Thoracic aorta (tissue), 2 donors: Measurements from ENCODE around the gene UBASH3A. TPM values are rescaled to one million over a fixed set of nuclear protein-coding genes. Genes with fewer than 3 reads are reported as not detected.

Experiments
- ATAC-seq: fragments of 150-250 bp; one replicate; pipeline ENCODE4 v1.8.0; 2017; ENCODE audit warnings: low read depth; ENCODE audit not compliant: insufficient number of reproducible peaks, low FRiP score
- DNase-seq: peaks from one replicate; pipeline ENCODE4 v3.0.0-alpha.2; 2020; ENCODE audit warnings: low spot score
- H3K27ac ChIP-seq, 2 donors: fragments of 200-600 bp; sonication (generic); 1 replicate in 1 of 2; 2 replicates in 1 of 2; pipeline ENCODE4 v1.5.1; 2016; ENCODE audit warnings: mild to moderate bottlenecking in 2 of 2, moderate library complexity in 2 of 2
- H3K27me3 ChIP-seq: fragments of 200-600 bp; sonication (generic); replicated peaks from 2 replicates; pipeline ENCODE4 v1.6.0; 2016; ENCODE audit warnings: mild to moderate bottlenecking; ENCODE audit not compliant: insufficient read depth
- H3K36me3 ChIP-seq: fragments of 200-600 bp; sonication (generic); one replicate; pipeline ENCODE4 v1.5.1; 2016
- H3K4me1 ChIP-seq, 2 donors: fragments of 200-600 bp; sonication (generic); 1 replicate in 1 of 2; 2 replicates in 1 of 2; pipeline versions ENCODE4 v1.5.1 to v1.6.0; 2016; ENCODE audit warnings: low read depth in 2 of 2, mild to moderate bottlenecking in 1 of 2; ENCODE audit not compliant: control insufficient read depth in 1 of 2
- H3K4me3 ChIP-seq: fragments of 200-600 bp; sonication (generic); 2 replicates; pipeline ENCODE4 v1.5.1; 2016; ENCODE audit warnings: mild to moderate bottlenecking
- H3K9me3 ChIP-seq: fragments of 200-600 bp; sonication (generic); 2 replicates; pipeline ENCODE4 v1.5.1; 2016
- total RNA-seq, 2 donors: library from RNA; depleted of rRNA; stranded (reverse); fragments of >200 nt; gene quantifications; one replicate each; pipeline versions ENCODE4 v1.1.0 to v1.2.3, GENCODE V29; 2016
- TF ChIP-seq, protein P1 (sequence below): fragments of 200-600 bp; sonication (generic); IDR thresholded peaks from one replicate; pipeline ENCODE4 v1.5.1; 2019; ENCODE audit warnings: antibody characterized with exemption

Gene UBASH3A
- total RNA-seq, 2 donors from 2014 or later: 1.2 to 1.3 TPM

DNA sequence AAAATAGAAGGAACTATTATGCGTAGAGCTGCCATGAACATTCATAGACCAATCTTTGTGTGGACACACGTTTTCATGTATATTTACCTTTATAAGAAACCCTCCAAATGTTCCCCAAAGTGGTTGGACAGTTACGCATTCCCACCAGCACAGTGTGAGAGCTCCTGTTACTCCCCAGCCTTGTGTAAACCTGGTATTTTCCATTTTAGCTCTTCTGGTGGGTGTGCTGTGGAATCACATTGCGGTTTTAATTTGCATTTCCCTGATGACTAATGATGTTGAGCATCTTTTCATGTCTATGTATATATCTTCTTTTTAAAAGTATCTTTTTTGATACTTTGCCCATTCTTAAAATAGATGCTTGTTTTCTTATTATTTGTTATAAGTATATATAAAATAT, 3.2 kb upstream of the UBASH3A start:
- DNase-seq (no peak), ATAC-seq (no peak)
- H3K4me1 ChIP-seq: no peaks in the 10 kb centered on the region
- no peak overlapping the region for H3K4me3 ChIP-seq
- no peaks in the 10 kb centered on the region for H3K27me3 ChIP-seq
- no peak overlapping the region for H3K27ac ChIP-seq
- H3K36me3 ChIP-seq: no peaks in the 10 kb centered on the region
- peaks cover 3% of the 10 kb centered on the region for H3K9me3 ChIP-seq
- TF ChIP-seq, protein P1, sequence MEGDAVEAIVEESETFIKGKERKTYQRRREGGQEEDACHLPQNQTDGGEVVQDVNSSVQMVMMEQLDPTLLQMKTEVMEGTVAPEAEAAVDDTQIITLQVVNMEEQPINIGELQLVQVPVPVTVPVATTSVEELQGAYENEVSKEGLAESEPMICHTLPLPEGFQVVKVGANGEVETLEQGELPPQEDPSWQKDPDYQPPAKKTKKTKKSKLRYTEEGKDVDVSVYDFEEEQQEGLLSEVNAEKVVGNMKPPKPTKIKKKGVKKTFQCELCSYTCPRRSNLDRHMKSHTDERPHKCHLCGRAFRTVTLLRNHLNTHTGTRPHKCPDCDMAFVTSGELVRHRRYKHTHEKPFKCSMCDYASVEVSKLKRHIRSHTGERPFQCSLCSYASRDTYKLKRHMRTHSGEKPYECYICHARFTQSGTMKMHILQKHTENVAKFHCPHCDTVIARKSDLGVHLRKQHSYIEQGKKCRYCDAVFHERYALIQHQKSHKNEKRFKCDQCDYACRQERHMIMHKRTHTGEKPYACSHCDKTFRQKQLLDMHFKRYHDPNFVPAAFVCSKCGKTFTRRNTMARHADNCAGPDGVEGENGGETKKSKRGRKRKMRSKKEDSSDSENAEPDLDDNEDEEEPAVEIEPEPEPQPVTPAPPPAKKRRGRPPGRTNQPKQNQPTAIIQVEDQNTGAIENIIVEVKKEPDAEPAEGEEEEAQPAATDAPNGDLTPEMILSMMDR: no peak

DNA sequence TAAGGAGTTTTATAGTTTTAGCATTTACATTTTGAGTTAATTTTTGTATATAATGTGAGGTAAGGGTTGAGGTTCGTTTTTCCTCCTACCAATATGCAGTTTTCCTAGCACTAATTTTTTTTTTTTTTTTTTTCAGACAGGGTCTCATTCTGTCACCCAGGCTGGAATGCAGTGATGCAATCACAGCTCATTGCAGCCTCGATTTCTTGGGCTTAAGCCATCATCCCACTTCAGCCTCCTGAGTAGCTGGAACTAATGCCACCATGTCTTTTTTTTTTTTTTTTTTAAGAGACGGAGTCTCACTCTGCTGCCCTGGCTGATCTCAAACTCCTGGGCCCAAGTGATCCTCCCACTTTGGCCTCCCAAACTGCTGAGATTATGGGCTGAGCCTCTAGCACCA, 2.5 kb upstream of the UBASH3A start:
- Histone ChIP-seq H3K27me3 (no peaks in the 10 kb centered on the region), H3K27ac (no peak overlapping the region)
- no peak for ATAC-seq

DNA sequence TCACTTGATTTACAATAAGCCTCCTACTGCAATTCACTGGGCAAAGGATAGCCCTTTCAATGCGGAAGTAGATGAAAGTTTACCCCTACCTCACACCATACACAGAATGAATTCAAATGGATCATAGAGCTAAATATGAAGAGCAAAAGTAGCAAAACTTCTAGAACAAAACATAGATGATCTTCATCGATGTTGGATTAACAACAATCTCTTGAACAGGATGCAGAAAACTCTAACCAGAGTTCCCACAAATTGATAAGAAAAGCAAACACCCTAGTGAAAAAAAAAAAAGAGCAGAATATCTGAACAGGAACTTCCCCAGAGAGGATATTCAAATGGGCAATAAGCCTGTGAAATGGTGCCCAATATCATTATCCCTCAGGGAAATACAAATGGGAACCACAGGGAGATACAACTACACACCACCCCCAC, 1.9 kb upstream of the UBASH3A start:
- Histone ChIP-seq H3K9me3 (peaks cover 3% of the 10 kb centered on the region), H3K27me3 (no peaks in the 10 kb centered on the region), H3K27ac (no peak overlapping the region), H3K36me3 (no peaks in the 10 kb centered on the region), H3K4me1 (no peaks in the 10 kb centered on the region), H3K4me3 (no peak overlapping the region)
- TF ChIP-seq, protein P1: no peak
- no peak for DNase-seq
- no peak for ATAC-seq

More for the DNA sequence above, 2.5 kb upstream of the UBASH3A start:
- Histone ChIP-seq H3K4me1 (no peaks in the 10 kb centered on the region), H3K4me3 (no peak overlapping the region), H3K36me3 (no peaks in the 10 kb centered on the region), H3K9me3 (peaks cover 3% of the 10 kb centered on the region)
- TF ChIP-seq, protein P1: no peak
- no peak for DNase-seq

DNA sequence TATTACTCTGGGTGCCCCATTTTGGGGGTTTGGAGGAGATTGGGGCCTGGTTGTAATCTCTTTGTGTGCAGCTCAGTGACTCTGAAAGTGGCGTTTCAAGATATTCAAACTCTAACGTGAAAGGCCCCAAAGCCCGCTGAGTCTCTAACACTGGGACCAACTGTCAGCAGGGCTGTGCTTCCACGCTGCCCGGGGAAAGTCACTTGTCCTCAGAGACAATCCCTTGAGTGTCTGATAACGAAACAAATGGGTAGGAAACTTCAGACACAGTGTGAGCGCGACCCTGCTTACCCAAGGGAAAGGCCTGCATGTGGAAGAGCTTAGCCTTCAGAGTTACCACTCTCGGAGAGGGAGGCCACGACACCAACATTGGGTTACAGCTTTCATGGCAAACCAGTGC, 837 bp downstream of the UBASH3A start:
- ATAC-seq (no peak), DNase-seq (no peak)
- TF ChIP-seq, protein P1: no peak

DNA sequence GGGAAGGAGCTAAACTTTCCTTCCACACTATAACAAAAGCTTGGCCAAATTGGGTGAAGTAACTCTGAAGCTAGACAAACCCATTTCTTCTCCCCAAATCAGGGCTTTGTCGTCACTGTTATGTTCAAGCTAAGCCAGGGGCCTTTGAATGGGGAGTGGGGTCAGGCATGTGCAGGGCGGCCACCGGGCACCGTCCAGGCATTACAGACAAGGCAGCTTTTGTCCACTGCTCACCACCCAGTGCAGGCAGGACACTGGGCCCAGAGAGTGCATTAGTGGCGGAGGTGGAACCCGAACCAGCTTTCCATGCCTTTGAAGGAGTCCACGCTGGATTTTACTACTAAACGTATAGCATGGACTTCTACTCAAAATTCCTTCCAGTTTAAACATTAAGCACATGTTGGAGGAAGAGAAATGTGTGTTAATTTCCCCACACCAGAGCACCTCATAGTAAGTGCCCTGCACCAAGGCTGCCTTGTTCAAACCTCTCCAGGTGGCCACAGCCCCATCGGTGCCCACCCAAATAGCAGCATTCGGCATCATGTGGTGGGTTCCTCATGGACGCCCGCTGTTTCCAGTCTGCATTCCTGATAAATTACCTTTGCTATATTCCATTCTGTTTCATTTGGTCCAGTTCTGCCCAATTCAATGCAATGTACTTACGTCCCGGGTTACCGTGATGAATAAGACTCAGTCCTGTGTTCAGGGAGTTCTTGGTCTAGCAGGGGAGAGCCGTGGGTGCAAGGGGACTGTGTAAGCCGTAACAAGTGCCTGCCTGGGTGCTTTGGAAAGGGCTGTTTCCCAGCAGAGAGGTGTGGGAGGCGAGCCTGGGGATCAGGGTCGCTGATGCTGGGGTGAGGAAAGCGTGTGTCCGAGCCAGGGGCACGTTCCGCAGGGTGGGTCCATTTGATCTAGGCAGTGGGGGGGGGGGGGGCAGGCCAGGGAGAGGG, 1.6 kb downstream of the UBASH3A start:
- peaks cover 3% of the 10 kb centered on the region for H3K9me3 ChIP-seq
- H3K36me3 ChIP-seq: no peaks in the 10 kb centered on the region
- no peak for ATAC-seq
- H3K27me3 ChIP-seq: no peaks in the 10 kb centered on the region
- H3K27ac ChIP-seq: no peak overlapping the region
- H3K4me1 ChIP-seq: no peaks in the 10 kb centered on the region
- H3K4me3 ChIP-seq: peak overlapping the region; percentile 11
- TF ChIP-seq, protein P1: no peak
- DNase-seq: no peak

More for the DNA sequence above, 837 bp downstream of the UBASH3A start:
- Histone ChIP-seq H3K9me3 (peaks cover 3% of the 10 kb centered on the region), H3K27me3 (no peaks in the 10 kb centered on the region), H3K4me3 (peak overlapping the region; percentile 16), H3K36me3 (no peaks in the 10 kb centered on the region), H3K27ac (no peak overlapping the region), H3K4me1 (no peaks in the 10 kb centered on the region)
